ENCODE results near the gene WDR1.

WDR1 gene

GRCh38 chr4:10098780-10099160 is 17.8 kb downstream of the WDR1 start:
- no peak for DNase-seq (ENCODE audit: low read depth)

- no peak for DNase-seq (ENCODE audit: low read depth)
Measured at GRCh38 chr4:10097906-10098779, 18.5 kb downstream of the WDR1 start.

- no peak for DNase-seq (ENCODE audit: low read depth)
Measured at GRCh38 chr4:10096978-10097335, 19.6 kb downstream of the WDR1 start.

- peak; percentile 70 for DNase-seq (ENCODE audit: low read depth)
Measured at GRCh38 chr4:10096201-10096977, 20.2 kb downstream of the WDR1 start.

GRCh38 chr4:10095296-10095991 is 21.2 kb downstream of the WDR1 start:
- no peak for DNase-seq (ENCODE audit: low read depth)

DNA sequence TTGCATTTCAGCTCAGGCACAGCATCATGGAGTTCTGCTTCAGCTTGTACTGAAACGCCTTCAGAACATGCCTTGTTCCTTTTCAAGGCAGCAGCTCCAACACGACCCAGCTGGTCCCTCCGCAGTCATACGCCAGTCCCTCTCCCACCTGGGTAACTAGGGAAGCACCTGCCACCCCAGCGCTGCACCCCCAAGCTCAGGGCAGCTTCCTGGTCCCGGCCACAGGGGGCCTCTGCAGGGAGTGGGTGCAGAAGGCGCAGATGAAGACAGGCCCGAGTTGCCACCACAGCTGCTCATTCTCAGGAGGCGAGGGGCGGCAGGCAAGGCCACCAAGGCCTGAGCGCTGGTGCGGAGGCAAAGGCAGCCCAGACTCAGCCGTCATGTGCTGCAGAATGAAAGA is 21.8 kb downstream of the WDR1 start:
- DNase-seq (ENCODE audit: low read depth) = no peak

DNA sequence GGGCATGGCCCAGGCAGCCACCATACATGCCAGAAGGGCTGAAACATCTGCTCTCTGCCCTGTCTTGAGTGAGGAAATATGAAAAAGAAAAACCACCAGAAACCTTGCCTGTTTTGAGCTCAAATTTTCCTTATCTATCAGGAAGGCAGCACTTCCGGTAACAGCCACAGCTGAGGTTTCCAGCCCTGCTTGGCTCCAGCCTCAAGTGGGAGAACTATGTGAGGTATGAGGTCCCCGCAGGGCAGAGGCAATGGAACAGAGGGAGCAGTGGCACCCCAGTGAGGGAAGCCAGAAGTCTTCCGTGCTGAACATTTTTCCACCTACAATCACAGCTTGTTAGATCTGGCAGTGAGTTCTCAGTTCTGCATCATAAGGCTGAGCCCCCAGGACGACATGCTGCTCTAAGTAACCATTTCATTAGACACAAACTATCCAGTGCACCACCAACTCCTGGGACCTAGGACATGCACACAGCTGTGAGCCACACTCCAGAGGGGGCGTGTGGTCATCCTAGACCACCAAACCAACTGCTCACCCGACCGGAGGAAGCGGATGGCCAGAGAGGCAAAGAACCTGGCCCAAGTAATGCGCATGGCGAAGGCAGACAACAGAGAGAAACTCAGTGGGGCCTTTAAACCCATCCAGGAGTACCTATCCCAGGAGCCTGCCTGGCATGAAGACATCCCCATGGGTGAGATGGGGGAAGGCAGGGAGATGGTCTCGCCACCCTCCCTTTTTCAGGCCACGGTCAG is 22.6 kb downstream of the WDR1 start:
- no peak for DNase-seq (ENCODE audit: low read depth)

- no peak for DNase-seq (ENCODE audit: low read depth)
Measured at GRCh38 chr4:10093271-10093621, 23.4 kb downstream of the WDR1 start.

DNA sequence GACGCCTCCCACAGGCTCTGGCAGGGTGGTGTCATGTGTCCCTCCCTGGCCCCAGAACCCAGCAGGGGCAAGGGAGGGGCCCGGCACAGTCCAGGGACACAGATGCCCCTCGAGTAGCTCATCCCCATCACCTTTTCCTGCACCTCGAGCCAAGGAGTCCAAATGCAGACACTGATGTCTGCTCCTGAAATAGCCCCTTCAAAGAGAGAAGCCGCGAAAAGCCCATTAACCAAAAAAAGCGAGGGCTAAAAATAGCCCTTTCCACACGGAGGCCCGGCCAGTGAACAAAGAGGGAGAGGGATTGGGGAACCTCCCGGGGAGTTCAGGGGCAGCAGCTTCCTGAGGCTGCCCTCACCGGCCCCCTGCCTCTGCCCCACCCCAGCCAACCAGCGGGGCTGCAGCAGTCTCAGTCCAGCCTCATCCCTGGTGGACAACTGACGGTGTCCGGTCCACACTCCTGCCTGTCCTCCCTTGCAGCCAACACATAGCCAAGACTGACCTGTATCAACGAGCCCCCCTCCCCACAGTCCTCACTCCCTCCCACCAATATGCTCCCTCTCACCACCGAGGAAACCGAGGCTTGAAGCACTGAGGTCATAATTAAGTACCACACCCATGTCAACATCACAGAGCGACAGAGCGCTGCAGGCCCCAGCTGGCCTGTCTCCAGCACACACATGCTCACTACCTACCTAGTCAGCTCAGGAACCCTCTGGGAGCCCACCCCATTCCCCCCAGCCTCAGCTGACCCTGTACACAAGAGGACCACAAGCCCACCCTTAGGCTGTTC is 23.9 kb downstream of the WDR1 start:
- DNase-seq (ENCODE audit: low read depth) = no peak

DNA sequence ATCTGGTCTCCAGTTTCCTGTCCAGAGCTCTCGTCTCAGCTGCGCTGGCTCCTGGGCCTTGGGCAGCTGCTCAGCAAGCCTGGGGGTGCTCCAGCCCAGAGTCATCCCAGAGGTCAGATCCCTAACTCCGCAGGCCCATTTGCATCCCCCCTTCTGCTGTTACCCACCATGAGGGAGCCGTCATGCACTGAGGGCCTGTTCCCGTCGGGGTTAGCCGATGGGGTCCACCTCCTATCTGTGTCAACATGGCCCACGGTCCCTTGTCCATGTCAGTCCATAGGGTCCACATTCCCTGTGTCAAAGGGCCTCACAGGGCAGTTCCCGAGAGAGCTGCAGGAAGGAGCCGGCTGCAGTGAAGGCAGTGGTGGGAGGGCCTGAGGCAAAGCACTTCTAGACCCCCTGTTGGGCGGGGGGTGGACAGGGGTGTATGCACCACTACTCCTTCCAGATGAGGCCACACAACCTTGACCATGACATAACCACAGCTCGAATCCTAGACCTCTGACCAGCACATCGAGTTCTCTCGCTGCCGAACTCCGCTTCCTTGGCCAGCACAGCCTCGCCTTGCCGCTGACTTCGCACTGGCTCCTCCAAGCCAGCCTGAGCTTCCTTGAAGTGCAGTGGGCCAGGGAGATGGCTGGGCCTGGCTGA is 24.9 kb downstream of the WDR1 start:
- no peak for DNase-seq (ENCODE audit: low read depth)

- no peak for DNase-seq (ENCODE audit: low read depth)
Measured at GRCh38 chr4:10090467-10091250, 25.9 kb downstream of the WDR1 start.

DNA sequence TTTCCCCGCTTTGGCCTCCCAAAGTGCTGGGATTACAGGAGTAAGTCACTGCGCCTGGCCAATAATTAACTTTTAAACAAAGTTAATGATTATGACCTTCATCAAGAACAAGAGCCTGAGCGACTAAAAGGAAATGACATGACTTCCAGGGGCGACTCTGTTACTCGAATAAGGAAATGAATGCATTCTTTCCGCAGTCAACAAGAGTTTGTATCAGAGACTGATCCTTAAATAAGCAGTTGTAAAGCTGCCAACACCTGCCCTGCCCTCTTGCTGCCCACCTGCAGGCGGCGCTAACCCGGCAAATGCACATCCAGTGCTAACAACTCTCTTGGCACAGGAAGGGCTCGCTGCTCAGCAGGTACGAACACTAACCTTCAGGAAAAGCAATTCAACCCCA is 27.3 kb downstream of the WDR1 start:
- no peak for DNase-seq (ENCODE audit: low read depth)

DNA sequence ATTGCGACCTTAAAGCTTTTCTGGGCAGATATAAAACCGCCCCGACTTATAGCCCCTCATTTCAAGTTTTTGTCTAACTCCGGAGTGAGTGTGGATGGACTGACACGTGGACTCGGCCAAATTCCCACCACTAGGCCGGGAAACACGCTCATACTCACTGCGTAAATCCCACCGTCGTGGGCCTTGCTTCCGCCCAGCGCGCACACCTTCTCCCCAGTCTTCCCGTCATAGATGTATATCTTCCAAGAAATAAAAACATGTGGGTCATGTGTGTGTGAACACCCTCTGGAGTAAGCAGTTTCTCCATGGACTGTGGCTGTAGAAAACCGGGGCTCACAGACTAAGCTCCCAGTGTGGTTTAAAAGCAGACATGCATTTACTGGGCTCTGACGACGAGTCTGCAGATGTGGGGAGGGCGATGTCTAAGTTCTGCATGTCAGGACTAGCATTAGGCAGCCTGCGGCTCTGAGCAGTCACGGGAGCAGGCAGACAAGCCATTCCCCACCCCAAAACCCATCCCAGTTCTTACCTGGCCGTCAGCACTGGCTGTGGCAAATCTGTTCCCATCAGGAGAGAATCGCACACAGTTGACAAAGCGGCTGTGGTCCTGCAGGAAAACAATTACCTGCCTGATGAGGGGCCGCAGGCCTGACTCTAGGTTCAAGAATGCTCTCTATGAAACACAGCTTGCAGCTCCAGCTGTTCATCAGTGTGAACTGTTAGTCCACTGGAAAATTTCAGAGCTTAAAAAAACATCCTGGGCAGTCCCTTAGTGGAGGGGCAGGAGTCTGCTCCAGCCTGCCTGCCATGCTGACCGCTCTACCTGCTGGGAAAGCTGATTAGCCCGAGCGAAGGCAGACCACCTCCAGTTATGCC is 28.2 kb downstream of the WDR1 start:
- DNase-seq (ENCODE audit: low read depth) = no peak

DNA sequence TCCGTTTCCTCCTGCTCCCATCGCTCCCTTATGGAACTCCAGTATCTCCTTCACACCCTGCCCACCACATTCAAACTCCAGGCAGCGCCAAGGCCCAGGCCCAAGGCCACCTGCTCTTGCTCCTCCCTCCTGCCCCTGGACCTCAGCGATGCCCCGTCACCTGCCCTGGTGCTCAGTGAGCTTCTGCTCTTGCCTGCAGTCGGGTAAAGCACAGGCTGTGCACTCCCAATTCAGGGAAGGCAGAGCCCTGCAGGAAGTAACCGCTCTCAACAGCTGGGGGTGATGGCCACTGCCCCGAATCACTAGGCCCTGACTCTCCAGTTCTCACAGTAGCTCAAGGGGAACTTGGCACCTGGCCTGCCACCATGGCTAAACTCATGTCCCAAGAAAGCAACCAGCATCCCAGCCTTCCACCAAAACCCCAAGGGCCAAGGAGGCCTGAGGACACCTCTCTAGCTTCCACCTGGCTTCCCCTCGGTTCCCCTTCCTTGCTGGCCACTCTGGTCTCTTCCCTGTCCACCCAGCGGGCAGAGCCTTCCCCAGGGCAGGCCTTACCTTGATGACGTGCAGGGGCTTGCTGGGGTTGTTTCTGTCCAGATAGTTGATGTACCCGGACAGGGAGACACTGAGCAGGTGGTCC is 29.3 kb downstream of the WDR1 start:
- no peak for DNase-seq (ENCODE audit: low read depth)

DNA sequence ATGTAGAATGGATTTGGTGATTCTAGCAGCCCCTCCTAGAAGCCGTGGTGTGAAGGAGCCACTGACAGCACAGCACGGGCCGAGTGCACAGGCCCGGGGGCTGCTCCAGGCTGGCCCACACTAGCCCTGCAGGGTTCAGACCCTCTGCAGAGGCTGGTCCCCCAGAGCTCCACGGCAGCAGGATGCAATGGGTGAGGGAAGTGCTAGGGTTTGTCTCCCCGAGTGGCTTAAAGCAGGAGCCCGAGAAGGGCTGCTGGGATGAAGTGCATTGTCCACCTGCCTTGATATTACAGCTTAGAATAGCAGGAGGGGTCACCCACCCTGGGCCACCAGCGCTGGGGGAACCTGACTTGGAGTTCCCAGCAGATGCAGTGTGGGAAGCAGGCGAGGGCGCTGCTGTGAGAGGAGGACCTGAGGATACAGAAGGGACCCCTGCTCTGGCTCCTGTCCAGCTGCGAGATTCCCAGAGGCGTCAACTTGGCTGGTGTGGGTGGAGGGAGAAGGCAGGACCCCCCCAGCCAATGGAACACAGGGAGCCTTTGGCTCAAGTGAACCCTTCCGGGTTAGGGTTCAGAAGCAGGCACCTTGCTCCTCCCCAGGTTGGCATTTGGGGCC is 30.0 kb downstream of the WDR1 start:
- DNase-seq (ENCODE audit: low read depth) = no peak

- no peak for DNase-seq (ENCODE audit: low read depth)
Measured at GRCh38 chr4:10085828-10086505, 30.6 kb downstream of the WDR1 start.

DNA sequence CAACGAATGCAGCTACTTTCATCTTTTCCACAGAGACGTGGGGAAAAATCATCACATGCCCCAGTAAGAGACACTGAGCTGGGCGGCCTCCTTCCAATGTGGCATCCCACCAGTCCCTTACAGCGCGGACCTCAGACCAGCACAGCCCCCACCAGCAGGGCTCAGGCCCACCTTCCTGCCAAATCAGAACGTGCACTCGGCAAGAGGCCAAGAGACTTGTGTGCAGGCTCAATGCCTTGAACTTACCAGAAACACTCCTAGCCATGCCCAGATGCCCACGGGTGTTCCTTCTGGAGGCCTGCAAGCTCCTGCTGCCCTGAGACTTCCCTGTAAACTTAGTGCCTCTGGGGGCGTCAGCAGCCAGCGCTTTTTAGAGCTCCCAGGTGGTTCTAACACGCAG is 31.2 kb downstream of the WDR1 start:
- DNase-seq (ENCODE audit: low read depth) = no peak

Data from stimulated activated CD8-positive, alpha-beta memory T cell treated with anti-CD3 and anti-CD28 coated beads, Interleukin-7, amount 100 ng/mL, for 24 hours (primary cell).